ENCODE data around the gene RACGAP1. TPM values are rescaled to one million over a fixed set of nuclear protein-coding genes. Genes with fewer than 3 reads are reported as not detected.

RACGAP1 gene
- total RNA-seq, 2 experiments from 2014 or later = 180 to 198 TPM

- Mint-ChIP-seq H3K27ac (no peak overlapping the region), H3K4me3 (no peak overlapping the region), H3K9me3 (ENCODE audit: low read depth) (no peaks in the 10 kb centered on the region), H3K36me3 (no peaks in the 10 kb centered on the region), H3K27me3 (no peaks in the 10 kb centered on the region), H3K4me1 (no peaks in the 10 kb centered on the region)
- no peak for ATAC-seq
- CTCF ChIA-PET = interaction anchor here (1.7 to 13.7 kb wide), 2 partner anchors 8 to 136 kb away, joined by 3 to 140 read pairs; partner anchors contain the start of gene COX14
- DNase-seq = no peak
Observed at GRCh38 chr12:49975318-49975761, 50.0 kb downstream of the RACGAP1 start.

GRCh38 chr12:49974677-49975317 lies 50.5 kb downstream of the RACGAP1 start:
- H3K9me3 Mint-ChIP-seq (ENCODE audit: low read depth) = no peaks in the 10 kb centered on the region
- CTCF ChIA-PET = interaction anchor here (13.7 kb wide), 1 partner anchor 8 kb away, joined by 140 read pairs; no protein-coding TSS in a partner anchor
- no peaks in the 10 kb centered on the region for H3K4me1 Mint-ChIP-seq
- no peaks in the 10 kb centered on the region for H3K27me3 Mint-ChIP-seq
- no peak overlapping the region for H3K4me3 Mint-ChIP-seq
- H3K36me3 Mint-ChIP-seq = no peaks in the 10 kb centered on the region
- ATAC-seq (no peak), DNase-seq (no peak)
- H3K27ac Mint-ChIP-seq = no peak overlapping the region

GRCh38 chr12:49974231-49974675 lies 51.0 kb downstream of the RACGAP1 start:
- CTCF ChIA-PET = interaction anchor here (13.7 kb wide), 1 partner anchor 7 kb away, joined by 140 read pairs; no protein-coding TSS in a partner anchor
- ATAC-seq = no peak
- no peak for DNase-seq
- no peaks in the 10 kb centered on the region for H3K27me3 Mint-ChIP-seq
- no peaks in the 10 kb centered on the region for H3K9me3 Mint-ChIP-seq (ENCODE audit: low read depth)
- no peak overlapping the region for H3K4me3 Mint-ChIP-seq
- H3K27ac Mint-ChIP-seq = no peak overlapping the region
- no peaks in the 10 kb centered on the region for H3K36me3 Mint-ChIP-seq
- H3K4me1 Mint-ChIP-seq = no peaks in the 10 kb centered on the region

GRCh38 chr12:49973361-49973830 lies 51.9 kb downstream of the RACGAP1 start:
- Mint-ChIP-seq H3K4me3 (no peak overlapping the region), H3K36me3 (no peaks in the 10 kb centered on the region), H3K9me3 (ENCODE audit: low read depth) (no peaks in the 10 kb centered on the region), H3K27ac (no peak overlapping the region), H3K4me1 (no peaks in the 10 kb centered on the region), H3K27me3 (peaks cover 5% of the 10 kb centered on the region)
- DNase-seq = no peak
- ATAC-seq = no peak
- CTCF ChIA-PET = no interaction called here

- H3K27me3 Mint-ChIP-seq = peaks cover 10% of the 10 kb centered on the region
Observed at GRCh38 chr12:49972641-49973360, 52.5 kb downstream of the RACGAP1 start, which contains the start of gene AQP6. AQP6 (plus strand) TSS chr12:49972947; CDS start chr12:49973174, 227 bp downstream.

GRCh38 chr12:49972129-49972528 lies 53.2 kb downstream of the RACGAP1 start:
- Mint-ChIP-seq H3K9me3 (ENCODE audit: low read depth) (no peaks in the 10 kb centered on the region), H3K36me3 (no peaks in the 10 kb centered on the region), H3K27me3 (peaks cover 10% of the 10 kb centered on the region), H3K4me1 (peaks cover 5% of the 10 kb centered on the region), H3K4me3 (no peak overlapping the region), H3K27ac (no peak overlapping the region)
- CTCF ChIA-PET = interaction anchor here (2.7 kb wide), 1 partner anchor 26 kb away, joined by 10 read pairs; no protein-coding TSS in a partner anchor
- DNase-seq (no peak), ATAC-seq (no peak)

More at GRCh38 chr12:49972641-49973360, 52.5 kb downstream of the RACGAP1 start, which contains the start of gene AQP6:
- no peak for DNase-seq
- Mint-ChIP-seq H3K27ac (no peak within 1 kb of the TSS), H3K9me3 (ENCODE audit: low read depth) (no peaks in the 10 kb centered on the region), H3K4me3 (no peak within 1 kb of the TSS), H3K36me3 (no peaks in the 10 kb centered on the region), H3K4me1 (peaks cover under 1% of the 10 kb centered on the region)
- CTCF ChIA-PET = interaction anchor here (2.7 kb wide), 1 partner anchor 27 kb away, joined by 10 read pairs; no protein-coding TSS in a partner anchor
- ATAC-seq = no peak

GRCh38 chr12:49971141-49971540 lies 54.2 kb downstream of the RACGAP1 start:
- ATAC-seq = no peak
- Mint-ChIP-seq H3K27me3 (peaks cover 15% of the 10 kb centered on the region), H3K9me3 (ENCODE audit: low read depth) (no peaks in the 10 kb centered on the region), H3K4me1 (peaks cover 7% of the 10 kb centered on the region), H3K27ac (no peak overlapping the region), H3K36me3 (no peaks in the 10 kb centered on the region), H3K4me3 (no peak overlapping the region)
- DNase-seq = no peak
- CTCF ChIA-PET = interaction anchor here (1.3 to 2.7 kb wide), 2 partner anchors 25 to 69 kb away, joined by 3 to 10 read pairs; no protein-coding TSS in a partner anchor

- H3K4me1 Mint-ChIP-seq = peaks cover 7% of the 10 kb centered on the region
- CTCF ChIA-PET = interaction anchor here (0.6 to 7.8 kb wide), 4 partner anchors 10 to 100 kb away, joined by 3 to 140 read pairs (median 6); no protein-coding TSS in a partner anchor
Observed at GRCh38 chr12:49970658-49971057, 54.6 kb downstream of the RACGAP1 start.

GRCh38 chr12:49969651-49970429 lies 55.5 kb downstream of the RACGAP1 start:
- H3K27me3 Mint-ChIP-seq = peaks cover 22% of the 10 kb centered on the region
- no peak for ATAC-seq
- H3K4me3 Mint-ChIP-seq = no peak overlapping the region
- H3K27ac Mint-ChIP-seq = no peak overlapping the region
- CTCF ChIA-PET = interaction anchor here (0.5 to 8.0 kb wide), 6 partner anchors 11 to 98 kb away, joined by 4 to 140 read pairs (median 84); partner anchors contain the start of gene AQP2
- peaks cover 7% of the 10 kb centered on the region for H3K4me1 Mint-ChIP-seq
- H3K36me3 Mint-ChIP-seq = no peaks in the 10 kb centered on the region
- DNase-seq = no peak
- H3K9me3 Mint-ChIP-seq (ENCODE audit: low read depth) = no peaks in the 10 kb centered on the region

More at GRCh38 chr12:49970658-49971057, 54.6 kb downstream of the RACGAP1 start:
- Mint-ChIP-seq H3K4me3 (no peak overlapping the region), H3K27ac (no peak overlapping the region), H3K9me3 (ENCODE audit: low read depth) (no peaks in the 10 kb centered on the region), H3K27me3 (peaks cover 18% of the 10 kb centered on the region), H3K36me3 (no peaks in the 10 kb centered on the region)
- ATAC-seq = no peak
- DNase-seq = no peak

GRCh38 chr12:49969027-49969426 lies 56.3 kb downstream of the RACGAP1 start:
- no peak overlapping the region for H3K27ac Mint-ChIP-seq
- no peaks in the 10 kb centered on the region for H3K36me3 Mint-ChIP-seq
- ATAC-seq = no peak
- CTCF ChIA-PET = interaction anchor here (0.5 to 8.0 kb wide), 11 partner anchors 11 to 105 kb away, joined by 4 to 140 read pairs (median 28); partner anchors contain the start of genes AQP2 and RACGAP1
- no peaks in the 10 kb centered on the region for H3K9me3 Mint-ChIP-seq (ENCODE audit: low read depth)
- no peak overlapping the region for H3K4me3 Mint-ChIP-seq
- peaks cover 26% of the 10 kb centered on the region for H3K27me3 Mint-ChIP-seq
- H3K4me1 Mint-ChIP-seq = peaks cover 7% of the 10 kb centered on the region
- DNase-seq = no peak

- CTCF ChIA-PET = interaction anchor here (0.7 to 8.0 kb wide), 21 partner anchors 10 to 1148 kb away, joined by 3 to 140 read pairs (median 18); partner anchors contain the start of genes AQP2 and RACGAP1
- no peak overlapping the region for H3K27ac Mint-ChIP-seq
- no peak overlapping the region for H3K4me3 Mint-ChIP-seq
- H3K27me3 Mint-ChIP-seq = peaks cover 28% of the 10 kb centered on the region
- DNase-seq (no peak), ATAC-seq (no peak)
- no peaks in the 10 kb centered on the region for H3K36me3 Mint-ChIP-seq
- no peaks in the 10 kb centered on the region for H3K9me3 Mint-ChIP-seq (ENCODE audit: low read depth)
- H3K4me1 Mint-ChIP-seq = peaks cover 7% of the 10 kb centered on the region
Observed at GRCh38 chr12:49968471-49968870, 56.8 kb downstream of the RACGAP1 start.

- CTCF ChIA-PET = interaction anchor here (0.7 to 8.0 kb wide), 65 partner anchors 10 to 1149 kb away, joined by 3 to 140 read pairs (median 6); partner anchors contain the start of genes AQP2, COX14, NCKAP5L and RACGAP1
- no peak for DNase-seq
- Mint-ChIP-seq H3K4me1 (peaks cover 7% of the 10 kb centered on the region), H3K9me3 (ENCODE audit: low read depth) (no peaks in the 10 kb centered on the region), H3K4me3 (peak overlapping the region; percentile 34), H3K36me3 (no peaks in the 10 kb centered on the region), H3K27ac (no peak overlapping the region), H3K27me3 (peaks cover 35% of the 10 kb centered on the region)
- peak; percentile 16 for ATAC-seq
Observed at GRCh38 chr12:49967777-49968250, 57.5 kb downstream of the RACGAP1 start.

Measured in activated CD8-positive, alpha-beta memory T cell treated with anti-CD3 and anti-CD28 coated beads, Interleukin-2, amount 10 ng/mL, durations not matched to agents 7 days and 5 days (primary cell).